Liver (tissue), 3 donors: Measurements from ENCODE around the gene OBP2B.

Source experiments
- ATF3 ChIP-seq: IDR thresholded peaks from 2 replicates; pipeline ENCODE4 v1.6.1; 2016; ENCODE audit warnings: antibody characterized with exemption
- EGR1 ChIP-seq, 2 donors: IDR thresholded peaks; 2 replicates each; pipeline ENCODE4 v1.6.1; 2016 to 2018; ENCODE audit warnings: antibody characterized with exemption in 2 of 2, low read depth in 2 of 2
- FOXA1 ChIP-seq: IDR thresholded peaks from 2 replicates; pipeline ENCODE4 v1.6.1; 2016; ENCODE audit warnings: antibody characterized with exemption
- GABPA ChIP-seq, 2 donors: IDR thresholded peaks in 1 of 2; conservative IDR thresholded peaks in 1 of 2; 2 replicates each; pipeline ENCODE4 v1.6.1; 2016; ENCODE audit warnings: antibody characterized with exemption in 2 of 2, mild to moderate bottlenecking in 1 of 2, moderate library complexity in 1 of 2
- JUND ChIP-seq, 2 donors: IDR thresholded peaks; 2 replicates each; pipeline ENCODE4 v1.6.1; 2016; ENCODE audit warnings: antibody characterized with exemption in 2 of 2
- MAX ChIP-seq: IDR thresholded peaks from 2 replicates; pipeline ENCODE4 v1.6.1; 2016; ENCODE audit warnings: antibody characterized with exemption
- NR2F2 ChIP-seq: IDR thresholded peaks from 2 replicates; pipeline ENCODE4 v1.6.1; 2016; ENCODE audit warnings: antibody characterized with exemption
- RAD21 ChIP-seq, 2 donors: IDR thresholded peaks; 2 replicates each; pipeline ENCODE4 v1.6.1; 2016; ENCODE audit warnings: antibody characterized with exemption in 2 of 2, mild to moderate bottlenecking in 2 of 2
- REST ChIP-seq: IDR thresholded peaks from 2 replicates; pipeline ENCODE4 v1.6.1; 2016; ENCODE audit warnings: antibody characterized with exemption, mild to moderate bottlenecking
- TAF1 ChIP-seq: conservative IDR thresholded peaks from 2 replicates; pipeline ENCODE4 v1.6.1; 2016; ENCODE audit warnings: antibody characterized with exemption, mild to moderate bottlenecking
- YY1 ChIP-seq: IDR thresholded peaks from 2 replicates; pipeline ENCODE4 v1.6.1; 2016; ENCODE audit warnings: antibody characterized with exemption, mild to moderate bottlenecking
- ZBTB33 ChIP-seq: IDR thresholded peaks from 2 replicates; pipeline ENCODE4 v1.6.1; 2016; ENCODE audit warnings: antibody characterized with exemption
- TF ChIP-seq, protein P1 (sequence below): fragments of 150-350 bp; IDR thresholded peaks from 2 replicates; pipeline ENCODE4 v1.5.1; 2017; ENCODE audit warnings: improper control_type of control experiment, low read depth, low read length; ENCODE audit not compliant: missing input control
- donor health status: healthy.
- donor health status: healthy.

DNA sequence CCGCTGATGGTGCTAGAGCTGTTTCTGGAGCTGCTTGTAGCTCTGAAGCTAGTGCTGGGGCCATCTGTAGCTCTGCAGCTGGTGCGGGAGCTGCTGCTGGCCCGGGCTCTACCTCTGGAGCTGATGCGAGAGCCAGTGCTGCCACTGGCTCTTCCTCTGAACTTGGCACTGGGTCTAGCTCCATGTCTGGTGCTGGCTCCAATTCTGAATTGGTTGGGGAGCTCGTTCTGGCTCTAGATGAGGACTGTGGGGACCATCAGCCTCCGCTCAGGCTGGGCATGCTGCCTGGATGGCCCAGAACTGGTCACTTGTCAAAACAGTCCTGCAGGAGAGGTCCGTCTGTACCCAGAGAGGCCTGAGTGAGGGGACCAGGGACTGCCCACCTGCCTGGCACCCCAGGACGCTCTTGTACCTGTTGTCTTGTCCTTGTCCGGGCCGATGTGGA lies 21.5 kb downstream of the OBP2B start:
- TF ChIP-seq, protein P1, sequence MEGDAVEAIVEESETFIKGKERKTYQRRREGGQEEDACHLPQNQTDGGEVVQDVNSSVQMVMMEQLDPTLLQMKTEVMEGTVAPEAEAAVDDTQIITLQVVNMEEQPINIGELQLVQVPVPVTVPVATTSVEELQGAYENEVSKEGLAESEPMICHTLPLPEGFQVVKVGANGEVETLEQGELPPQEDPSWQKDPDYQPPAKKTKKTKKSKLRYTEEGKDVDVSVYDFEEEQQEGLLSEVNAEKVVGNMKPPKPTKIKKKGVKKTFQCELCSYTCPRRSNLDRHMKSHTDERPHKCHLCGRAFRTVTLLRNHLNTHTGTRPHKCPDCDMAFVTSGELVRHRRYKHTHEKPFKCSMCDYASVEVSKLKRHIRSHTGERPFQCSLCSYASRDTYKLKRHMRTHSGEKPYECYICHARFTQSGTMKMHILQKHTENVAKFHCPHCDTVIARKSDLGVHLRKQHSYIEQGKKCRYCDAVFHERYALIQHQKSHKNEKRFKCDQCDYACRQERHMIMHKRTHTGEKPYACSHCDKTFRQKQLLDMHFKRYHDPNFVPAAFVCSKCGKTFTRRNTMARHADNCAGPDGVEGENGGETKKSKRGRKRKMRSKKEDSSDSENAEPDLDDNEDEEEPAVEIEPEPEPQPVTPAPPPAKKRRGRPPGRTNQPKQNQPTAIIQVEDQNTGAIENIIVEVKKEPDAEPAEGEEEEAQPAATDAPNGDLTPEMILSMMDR = no peak
- TF ChIP-seq TAF1 (no peak), REST (no peak), RAD21 (IDR thresholded peaks at IDR 0.05) (no peak), GABPA (IDR thresholded peaks at IDR 0.05 in 1 of 2, conservative IDR thresholded peaks at IDR 0.05 in 1 of 2) (no peak), FOXA1 (no peak), EGR1 (IDR thresholded peaks at IDR 0.05; ENCODE audit: low read depth in 2 of 2) (no peak), MAX (no peak), ATF3 (no peak), JUND (IDR thresholded peaks at IDR 0.05) (no peak), NR2F2 (no peak), ZBTB33 (no peak), YY1 (no peak)
